ENCODE measurements around the gene NR2F1-AS1.
A peak's percentile ranks its signal among the peaks of the same experiment; 100 is the strongest.

Gene NR2F1-AS1

DNA sequence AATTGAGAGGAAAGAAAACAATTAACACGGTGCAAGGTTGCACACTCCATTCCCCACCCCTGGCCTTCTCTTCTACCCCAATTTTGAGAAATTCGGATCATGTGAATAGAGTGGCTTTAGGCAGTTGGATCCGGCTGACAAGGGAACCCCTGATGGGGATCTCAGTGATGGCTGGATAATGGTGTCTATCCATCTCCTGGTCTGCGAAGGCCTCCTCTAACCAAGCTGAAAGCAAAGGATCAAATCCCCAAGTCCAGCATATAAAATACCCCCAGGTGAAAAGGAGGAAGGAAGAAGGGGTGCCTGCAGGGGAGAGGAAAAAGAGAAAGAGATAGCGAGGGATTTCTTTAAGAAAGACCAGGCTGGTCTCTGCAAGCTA is 18.0 kb upstream of the NR2F1-AS1 start:
- Histone ChIP-seq H3K9ac (ENCODE audit: low read depth, low read length) (no peak overlapping the region), H3K4me1 (ENCODE audit: insufficient read depth, low read length) (no peaks in the 10 kb centered on the region; the same call in none of the 2 replicates), H3K9me3 (ENCODE audit: control insufficient read depth, insufficient read depth, low read length) (peaks cover 5% of the 10 kb centered on the region; the same call in 1 of the 2 replicates), H3K36me3 (ENCODE audit: insufficient read depth, low read length) (no peaks in the 10 kb centered on the region)

DNA sequence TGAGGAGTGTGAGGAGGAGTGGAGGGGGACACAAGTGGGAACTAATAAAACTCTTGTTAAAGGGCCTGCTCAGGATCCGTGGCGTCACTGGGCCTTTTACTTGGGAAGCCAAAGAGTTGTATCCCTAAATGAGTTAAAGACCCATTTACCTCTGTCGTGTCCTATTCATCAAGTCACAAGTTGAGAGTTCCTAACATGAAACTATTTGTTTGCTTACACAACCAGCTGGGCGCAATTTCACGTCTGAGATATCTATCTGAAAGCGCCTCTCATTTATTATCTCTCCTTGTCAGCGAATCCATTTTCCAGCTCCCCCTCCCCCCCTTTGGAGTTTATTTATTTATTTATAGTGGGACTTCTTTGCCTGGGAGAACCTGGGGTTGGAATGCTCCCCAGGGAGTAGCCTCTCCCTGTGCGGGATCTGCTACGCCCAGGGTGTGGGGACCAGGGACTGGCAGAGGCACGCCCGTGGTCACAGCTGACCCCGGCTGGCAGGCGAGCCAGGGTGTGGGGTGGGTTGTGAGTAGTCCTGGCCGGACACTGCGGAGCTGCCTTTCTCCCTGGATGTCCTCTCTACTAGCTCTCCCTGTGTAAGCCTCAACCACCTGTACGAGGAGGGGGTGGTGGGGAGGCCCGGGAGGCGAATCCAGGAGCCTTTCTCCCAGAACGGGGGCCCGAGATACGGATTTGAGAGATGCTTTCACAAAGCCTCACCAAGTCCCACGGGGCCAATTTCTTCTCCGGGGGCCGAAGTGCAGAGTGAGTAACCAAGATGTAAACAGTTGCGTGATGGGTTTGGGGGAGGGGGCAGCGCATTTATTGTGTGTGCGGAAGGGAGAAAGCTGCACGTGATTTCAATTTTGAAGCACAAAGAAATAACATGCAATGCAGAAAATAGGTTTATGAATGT is 17.3 kb upstream of the NR2F1-AS1 start:
- H3K4me1 ChIP-seq (ENCODE audit: insufficient read depth, low read length) = no peaks in the 10 kb centered on the region; the same call in none of the 2 replicates
- H3K9ac ChIP-seq (ENCODE audit: low read depth, low read length) = no peak overlapping the region
- no peaks in the 10 kb centered on the region for H3K36me3 ChIP-seq (ENCODE audit: insufficient read depth, low read length)
- H3K9me3 ChIP-seq (ENCODE audit: control insufficient read depth, insufficient read depth, low read length) = no peaks in the 10 kb centered on the region

DNA sequence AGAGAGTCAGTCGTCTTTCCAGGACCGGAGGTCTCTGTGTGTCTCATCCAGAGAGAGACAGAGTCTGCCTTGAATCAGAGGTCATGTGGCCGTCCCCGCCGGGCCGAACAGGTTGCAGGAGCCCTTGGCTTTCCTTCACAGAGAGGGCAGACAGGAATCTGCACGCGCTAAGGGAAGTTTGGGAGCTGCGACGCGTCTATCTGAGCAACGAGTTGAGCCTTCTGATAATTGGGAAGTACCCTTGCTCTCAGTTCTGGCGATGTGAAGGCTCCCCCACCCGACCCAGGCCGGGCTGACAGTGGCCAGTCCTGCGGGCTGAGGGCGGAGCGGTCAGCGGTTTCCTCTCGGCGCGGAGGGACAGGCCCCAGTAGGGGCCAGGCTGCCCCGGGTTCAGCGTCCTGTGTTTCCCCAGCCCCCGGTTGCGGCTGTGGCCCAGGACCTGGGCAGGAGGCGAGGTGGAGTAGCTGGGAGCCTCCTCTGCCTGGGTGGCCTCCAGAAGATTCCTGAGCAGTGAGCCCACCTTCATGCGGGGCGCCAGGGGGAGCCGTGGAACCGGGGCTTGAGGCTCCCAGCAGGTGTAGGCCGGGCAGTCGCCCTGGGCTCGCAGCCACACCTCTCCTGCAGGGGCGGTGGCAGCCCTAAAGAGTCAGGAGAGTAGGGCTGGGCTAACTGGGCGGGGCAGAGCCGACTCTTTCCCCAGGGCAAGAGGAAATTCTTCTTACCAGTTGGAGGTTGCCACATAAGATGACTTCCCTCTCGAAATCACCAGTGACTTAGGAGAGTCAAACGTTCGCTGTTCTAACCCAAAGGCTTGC is 15.9 kb upstream of the NR2F1-AS1 start:
- Histone ChIP-seq H3K9ac (ENCODE audit: low read depth, low read length) (peak overlapping the region; percentile 31; the same call in 1 of the 2 replicates), H3K9me3 (ENCODE audit: control insufficient read depth, insufficient read depth, low read length) (no peaks in the 10 kb centered on the region), H3K4me1 (ENCODE audit: insufficient read depth, low read length) (no peaks in the 10 kb centered on the region; the same call in none of the 2 replicates), H3K36me3 (ENCODE audit: insufficient read depth, low read length) (no peaks in the 10 kb centered on the region)

DNA sequence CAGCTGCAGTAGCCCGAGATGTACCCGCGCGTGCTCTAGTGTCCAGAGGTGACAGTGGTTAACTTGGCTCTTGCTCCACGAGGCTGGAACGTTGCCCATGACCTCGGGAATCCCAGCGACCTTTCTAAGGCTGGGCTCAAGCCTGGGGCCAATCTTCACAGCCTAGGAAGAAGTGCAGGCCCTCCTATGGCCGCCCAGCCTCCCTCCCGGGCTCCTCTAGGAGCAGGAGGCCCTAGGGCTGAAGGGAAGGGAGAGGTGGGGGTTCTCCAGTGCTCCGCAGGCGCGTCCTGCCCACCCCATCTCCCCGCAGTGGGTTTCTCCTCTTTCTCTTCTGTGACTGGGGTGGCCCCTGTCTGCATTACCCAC is 15.3 kb upstream of the NR2F1-AS1 start:
- Histone ChIP-seq H3K36me3 (ENCODE audit: insufficient read depth, low read length) (no peaks in the 10 kb centered on the region), H3K9ac (ENCODE audit: low read depth, low read length) (peak overlapping the region; percentile 31; the same call in 1 of the 2 replicates), H3K9me3 (ENCODE audit: control insufficient read depth, insufficient read depth, low read length) (no peaks in the 10 kb centered on the region), H3K4me1 (ENCODE audit: insufficient read depth, low read length) (no peaks in the 10 kb centered on the region; the same call in none of the 2 replicates)

DNA sequence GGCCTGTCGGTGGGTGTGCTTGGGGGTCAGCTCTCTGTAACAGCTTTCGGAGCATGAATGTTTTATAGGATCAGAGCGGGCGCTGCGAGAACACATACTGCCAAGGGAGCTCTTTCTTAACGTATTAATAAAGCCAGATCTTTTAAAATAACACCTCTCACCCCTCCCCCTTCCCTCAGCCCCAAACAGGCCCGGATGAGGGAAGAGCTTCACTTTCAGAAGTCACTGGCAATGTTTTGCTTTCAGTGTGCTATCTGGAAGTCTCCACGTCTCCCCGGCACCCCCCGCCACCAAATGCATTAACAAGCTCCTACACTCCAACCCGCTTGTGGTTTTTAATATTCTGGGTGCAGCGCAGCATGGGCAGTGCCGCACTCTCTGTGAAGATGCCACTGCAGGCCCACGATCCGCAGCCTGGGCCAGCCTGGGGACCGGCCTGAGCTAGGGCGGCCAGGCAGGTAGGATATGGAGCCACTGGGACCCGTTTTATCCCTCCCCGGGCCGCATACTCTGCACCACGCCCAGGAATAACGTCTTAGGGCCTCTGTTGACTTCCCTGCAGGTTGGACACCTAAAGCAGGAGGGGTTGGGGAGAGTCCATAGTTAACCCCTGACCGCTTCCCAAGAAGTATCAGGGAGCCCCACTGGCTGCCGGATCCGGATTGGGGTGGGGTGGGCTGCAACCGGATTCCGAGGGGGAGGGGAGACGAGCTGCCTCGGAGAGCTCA is 14.6 kb upstream of the NR2F1-AS1 start:
- Histone ChIP-seq H3K9me3 (ENCODE audit: control insufficient read depth, insufficient read depth, low read length) (no peaks in the 10 kb centered on the region), H3K36me3 (ENCODE audit: insufficient read depth, low read length) (no peaks in the 10 kb centered on the region), H3K4me1 (ENCODE audit: insufficient read depth, low read length) (no peaks in the 10 kb centered on the region; the same call in 1 of the 2 replicates), H3K9ac (ENCODE audit: low read depth, low read length) (peak overlapping the region; percentile 31; the same call in 1 of the 2 replicates)

DNA sequence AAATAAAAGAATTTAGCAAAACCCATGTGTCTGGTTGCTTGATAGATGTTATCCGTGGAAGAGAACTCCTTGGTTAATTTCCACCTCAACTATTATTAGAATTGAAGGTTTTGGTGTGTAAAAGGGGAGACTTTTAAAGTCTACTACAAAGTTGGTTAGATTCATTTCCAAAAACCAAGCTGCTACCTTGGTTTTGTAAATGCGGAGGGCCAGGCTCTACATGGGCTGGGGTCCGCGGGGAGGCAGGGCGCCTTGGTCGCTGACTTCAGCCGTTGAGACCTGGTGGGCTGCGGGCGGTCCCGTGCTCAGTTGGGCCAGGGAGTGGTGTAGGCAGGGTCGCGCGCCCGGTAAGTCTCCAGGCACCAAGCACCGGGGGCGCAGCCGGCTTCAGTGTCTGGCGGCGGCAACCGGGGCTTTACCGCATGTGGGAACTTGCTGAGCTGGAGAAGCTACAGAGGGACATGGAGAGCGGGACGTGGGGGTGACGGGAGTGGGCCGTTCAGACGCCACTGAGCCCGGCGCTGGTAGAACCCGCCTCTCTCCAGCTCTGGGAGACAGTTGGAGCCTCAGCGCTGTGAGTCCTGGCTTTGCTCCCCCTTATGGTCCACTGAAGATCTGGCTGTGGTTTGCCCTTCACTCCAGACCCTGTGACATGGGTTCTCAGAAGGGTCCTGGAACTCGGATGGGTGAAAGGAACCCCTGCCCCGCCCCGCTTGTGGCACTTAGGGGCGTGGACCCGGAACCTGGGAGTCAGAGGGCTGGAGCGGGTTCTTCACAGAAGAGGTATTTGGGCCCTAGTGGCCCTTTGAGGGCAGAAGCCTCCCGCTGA is 13.8 kb upstream of the NR2F1-AS1 start:
- Histone ChIP-seq H3K9ac (ENCODE audit: low read depth, low read length) (peak overlapping the region; percentile 31; the same call in 1 of the 2 replicates), H3K9me3 (ENCODE audit: control insufficient read depth, insufficient read depth, low read length) (no peaks in the 10 kb centered on the region), H3K4me1 (ENCODE audit: insufficient read depth, low read length) (no peaks in the 10 kb centered on the region; the same call in 1 of the 2 replicates), H3K36me3 (ENCODE audit: insufficient read depth, low read length) (no peaks in the 10 kb centered on the region)

DNA sequence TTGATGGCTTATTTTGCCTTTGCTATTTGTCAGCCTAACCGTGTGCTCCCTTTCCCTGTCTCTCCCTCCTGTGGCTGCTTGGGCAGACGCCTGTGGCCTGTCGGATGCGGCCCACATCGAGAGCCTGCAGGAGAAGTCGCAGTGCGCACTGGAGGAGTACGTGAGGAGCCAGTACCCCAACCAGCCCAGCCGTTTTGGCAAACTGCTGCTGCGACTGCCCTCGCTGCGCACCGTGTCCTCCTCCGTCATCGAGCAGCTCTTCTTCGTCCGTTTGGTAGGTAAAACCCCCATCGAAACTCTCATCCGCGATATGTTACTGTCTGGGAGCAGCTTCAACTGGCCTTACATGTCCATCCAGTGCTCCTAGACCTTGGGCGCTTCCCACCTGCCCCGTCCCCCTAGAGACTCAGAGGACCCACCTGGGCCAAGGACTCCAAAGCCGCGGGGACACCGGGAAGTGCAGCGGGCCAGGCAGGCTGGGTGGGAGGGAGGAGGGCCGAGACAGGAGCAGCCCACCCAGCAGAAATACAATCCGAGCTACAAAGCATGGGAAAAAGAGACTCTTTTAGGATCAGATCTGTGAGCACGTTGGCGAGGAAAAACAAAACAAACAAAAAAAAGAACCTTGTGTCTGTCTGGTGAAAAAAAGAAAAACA is 12.6 kb upstream of the NR2F1-AS1 start:
- Histone ChIP-seq H3K9ac (ENCODE audit: low read depth, low read length) (no peak overlapping the region), H3K36me3 (ENCODE audit: insufficient read depth, low read length) (no peaks in the 10 kb centered on the region), H3K4me1 (ENCODE audit: insufficient read depth, low read length) (no peaks in the 10 kb centered on the region; the same call in 1 of the 2 replicates), H3K9me3 (ENCODE audit: control insufficient read depth, insufficient read depth, low read length) (0 out of 2 replicates have a peak, but pooled peaks cover 2% of the 10 kb centered on the region)

DNA sequence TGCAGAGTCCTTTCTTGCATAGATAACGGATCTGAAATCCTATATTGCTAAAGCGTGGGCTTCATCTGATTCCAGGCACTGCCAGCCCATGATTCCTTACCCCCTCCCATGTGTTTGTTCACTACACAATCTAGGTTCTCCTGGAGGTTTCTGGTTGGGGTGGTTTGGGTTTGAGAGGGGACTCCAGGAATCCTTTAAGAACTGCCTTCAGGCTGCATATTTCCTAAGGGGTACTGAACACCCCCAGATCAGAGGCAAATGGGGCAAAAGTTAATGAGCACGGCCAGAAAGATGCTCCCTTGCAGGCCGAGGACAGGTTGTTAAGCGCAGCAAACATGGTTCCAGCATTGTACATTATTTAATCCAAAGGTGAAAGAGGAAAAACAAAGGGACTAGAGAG is 11.9 kb upstream of the NR2F1-AS1 start:
- Histone ChIP-seq H3K9me3 (ENCODE audit: control insufficient read depth, insufficient read depth, low read length) (0 out of 2 replicates have a peak, but pooled peaks cover 2% of the 10 kb centered on the region), H3K4me1 (ENCODE audit: insufficient read depth, low read length) (no peaks in the 10 kb centered on the region; the same call in 1 of the 2 replicates), H3K36me3 (ENCODE audit: insufficient read depth, low read length) (no peaks in the 10 kb centered on the region)

DNA sequence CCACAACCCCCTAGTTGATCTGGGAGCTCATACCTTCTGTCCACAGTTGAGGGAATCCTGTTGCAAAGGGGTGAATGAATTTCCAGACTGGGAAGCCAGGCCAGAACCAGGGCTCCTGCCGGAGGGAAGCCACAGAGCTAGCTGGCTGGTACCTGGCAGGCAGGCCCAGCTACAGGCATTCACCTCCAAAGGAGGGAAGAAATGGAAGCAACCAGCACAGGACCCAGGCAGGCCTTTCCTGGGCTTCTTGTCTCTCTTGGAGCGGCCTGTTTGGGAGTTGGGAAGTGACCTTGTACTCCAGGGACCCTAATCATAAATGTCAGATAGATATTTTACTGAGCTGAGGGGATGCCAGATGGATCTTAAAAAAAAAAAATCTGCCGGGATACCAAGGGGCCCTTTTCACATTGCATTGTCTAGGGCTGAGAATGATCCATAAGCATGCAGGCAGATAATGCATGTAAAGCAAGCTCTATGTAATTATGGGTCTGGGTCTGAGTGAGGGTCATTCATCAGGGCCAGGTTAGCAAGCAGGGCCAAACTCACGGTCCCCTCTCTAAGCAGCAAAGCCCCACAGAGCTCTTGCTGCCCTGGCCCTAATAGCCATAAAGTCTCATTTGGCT is 10.4 kb upstream of the NR2F1-AS1 start:
- no peaks in the 10 kb centered on the region; the same call in 1 of the 2 replicates for H3K4me1 ChIP-seq (ENCODE audit: insufficient read depth, low read length)
- H3K9me3 ChIP-seq (ENCODE audit: control insufficient read depth, insufficient read depth, low read length) = 0 out of 2 replicates have a peak, but pooled peaks cover 2% of the 10 kb centered on the region
- no peak overlapping the region for H3K9ac ChIP-seq (ENCODE audit: low read depth, low read length)
- H3K36me3 ChIP-seq (ENCODE audit: insufficient read depth, low read length) = no peaks in the 10 kb centered on the region

More for the DNA sequence above, 11.9 kb upstream of the NR2F1-AS1 start:
- no peak overlapping the region for H3K9ac ChIP-seq (ENCODE audit: low read depth, low read length)

DNA sequence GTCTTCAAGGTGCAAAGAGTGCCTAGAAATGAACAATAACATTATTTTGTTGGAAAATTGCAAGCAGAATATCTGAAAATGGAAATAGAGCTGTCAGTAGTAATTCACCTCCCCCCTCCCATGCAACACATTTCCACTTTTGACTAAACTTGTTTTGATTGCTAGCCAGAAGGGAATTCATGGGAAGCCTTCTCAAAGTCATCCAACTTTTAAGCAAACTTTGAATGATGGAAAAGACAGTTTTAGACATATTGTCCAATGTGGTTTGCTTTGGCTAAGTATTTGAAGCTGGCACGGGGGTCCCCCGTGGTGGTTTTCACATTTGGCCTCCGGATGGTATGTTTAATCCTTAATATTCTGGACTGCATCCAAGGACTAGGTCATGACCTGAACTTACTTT is 9.5 kb upstream of the NR2F1-AS1 start:
- H3K36me3 ChIP-seq (ENCODE audit: insufficient read depth, low read length) = no peaks in the 10 kb centered on the region
- no peak overlapping the region for H3K9ac ChIP-seq (ENCODE audit: low read depth, low read length)
- no peaks in the 10 kb centered on the region; the same call in 1 of the 2 replicates for H3K4me1 ChIP-seq (ENCODE audit: insufficient read depth, low read length)
- 0 out of 2 replicates have a peak, but pooled peaks cover 2% of the 10 kb centered on the region for H3K9me3 ChIP-seq (ENCODE audit: control insufficient read depth, insufficient read depth, low read length)

DNA sequence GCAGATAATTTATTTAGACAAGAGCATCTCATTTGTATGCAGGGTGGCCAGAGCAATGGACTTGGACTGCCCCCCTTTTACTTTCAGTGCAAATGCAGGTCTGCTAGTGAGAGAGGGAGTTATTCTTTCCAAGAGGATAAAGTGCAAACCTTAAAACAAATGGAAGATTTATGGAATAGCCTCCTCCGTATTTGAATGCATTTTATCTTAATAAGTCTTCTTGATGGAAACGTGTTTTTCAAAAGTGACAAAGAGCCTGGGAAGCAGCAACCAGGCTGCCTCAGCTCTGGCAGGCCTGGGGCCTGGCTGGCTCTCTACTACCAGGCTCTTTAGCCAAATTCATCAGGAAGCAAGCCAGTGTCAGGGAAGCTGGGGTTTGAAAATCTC is 8.8 kb upstream of the NR2F1-AS1 start:
- H3K36me3 ChIP-seq (ENCODE audit: insufficient read depth, low read length) = no peaks in the 10 kb centered on the region
- H3K4me1 ChIP-seq (ENCODE audit: insufficient read depth, low read length) = no peaks in the 10 kb centered on the region
- 0 out of 2 replicates have a peak, but pooled peaks cover 2% of the 10 kb centered on the region for H3K9me3 ChIP-seq (ENCODE audit: control insufficient read depth, insufficient read depth, low read length)
- no peak overlapping the region for H3K9ac ChIP-seq (ENCODE audit: low read depth, low read length)

DNA sequence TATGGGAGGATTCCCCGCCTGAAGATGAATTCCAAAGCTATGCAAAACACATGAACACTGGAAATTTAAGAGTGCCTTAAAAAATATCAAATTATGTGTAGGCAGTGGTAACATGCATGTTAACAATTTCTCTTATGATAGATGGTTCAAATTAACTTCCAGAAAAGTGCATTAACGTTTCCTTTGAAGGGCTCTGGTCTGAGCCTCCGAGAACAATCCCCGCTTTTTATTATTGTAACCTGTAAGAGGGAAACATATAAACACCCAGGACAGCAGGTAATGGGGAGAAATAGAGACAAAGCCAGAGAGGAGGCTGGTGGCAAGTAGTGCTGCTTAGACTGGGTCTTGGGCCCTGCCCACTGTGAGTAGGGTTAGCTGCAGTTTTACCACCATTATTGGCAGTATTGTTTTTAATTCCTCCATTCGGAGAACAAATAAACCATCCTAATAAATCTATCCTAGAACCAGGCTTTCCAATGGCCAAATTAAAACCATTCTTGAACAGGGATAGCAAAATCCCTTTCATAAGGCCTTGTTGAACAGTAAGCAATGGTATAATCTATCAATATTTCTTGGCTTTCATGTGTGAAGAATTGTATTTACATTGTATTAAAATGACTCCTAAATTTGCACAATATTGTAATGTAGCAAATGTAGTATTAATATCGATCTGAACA is 8.3 kb upstream of the NR2F1-AS1 start:
- Histone ChIP-seq H3K36me3 (ENCODE audit: insufficient read depth, low read length) (no peaks in the 10 kb centered on the region), H3K4me1 (ENCODE audit: insufficient read depth, low read length) (no peaks in the 10 kb centered on the region), H3K9ac (ENCODE audit: low read depth, low read length) (no peak overlapping the region), H3K9me3 (ENCODE audit: control insufficient read depth, insufficient read depth, low read length) (0 out of 2 replicates have a peak, but pooled peaks cover 2% of the 10 kb centered on the region)
